ENCODE results near the gene FDXACB1. TPM values are rescaled to one million over a fixed set of nuclear protein-coding genes. Genes with fewer than 3 reads are reported as not detected.

FDXACB1 gene
- total and polyA plus RNA-seq, 2 of the 4 experiments (the other 2 are of a cell fraction), result 1.7 to 3.0 TPM

- H3K79me1 ChIP-seq (ENCODE audit: low read depth in 1 of 2, low read length in 2 of 2), result peaks cover 0 to 15% of the 10 kb centered on the region in 2 experiments; a peak in 2 of 4 replicates
- H4K5ac ChIP-seq (ENCODE audit: low read depth, low read length), result peak overlapping the region; percentile 95
- H3K9me3 ChIP-seq (ENCODE audit: control insufficient read depth, insufficient read depth, low read length), result no peaks in the 10 kb centered on the region
- H4K91ac ChIP-seq (ENCODE audit: insufficient read depth, low read depth, low read length), result peak overlapping the region; percentile 92
- H3K27ac ChIP-seq (ENCODE audit: insufficient read depth, low read length), result peak overlapping the region; percentile 78
- H3K4ac ChIP-seq (ENCODE audit: low read depth, low read length), result peak overlapping the region; percentile 94
- WGBS, 2 experiments (ENCODE audit: extremely low coverage in 2 of 2, insufficient read length in 1 of 2), result no CpG with 5 or more reads among the region's 4 CpGs
- in situ Hi-C loops (cut with MboI; ENCODE audit: low sequenced_read_pairs), result no loop called here
- ATAC-seq (ENCODE audit: low read depth) (peak; percentile 21), DNase-seq (peak; percentile 76)
- peak overlapping the region; percentile 93 to 95 for H4K8ac ChIP-seq (ENCODE audit: low read depth in 2 of 2, low read length in 2 of 2)
- H2AK9ac ChIP-seq (replicated peaks; ENCODE audit: low read depth, low read length, poor library complexity), result peak overlapping the region; percentile 80
- no peaks in the 10 kb centered on the region for H3K36me3 ChIP-seq (ENCODE audit: control insufficient read depth, insufficient read depth, low read length)
- peak overlapping the region; percentile 72 for H3K18ac ChIP-seq (ENCODE audit: low read depth, low read length)
- H2BK15ac ChIP-seq (ENCODE audit: low read depth, low read length), result peak overlapping the region; percentile 95; the same call in 2 of the 3 replicates
- H3K56ac ChIP-seq (ENCODE audit: extremely low read depth, insufficient read depth, low read length), result no peak overlapping the region; the same call in 1 of the 2 replicates
- H3K14ac ChIP-seq (replicated peaks; ENCODE audit: low read depth, low read length), result peak overlapping the region; percentile 75
- peak overlapping the region; percentile 58 for H2BK5ac ChIP-seq (ENCODE audit: low read depth, low read length, poor library complexity, severe bottlenecking)
- CTCF ChIA-PET, result no interaction called here
- H3K4me3 ChIP-seq (ENCODE audit: insufficient read depth, low read depth, low read length), result no peak overlapping the region
- peaks cover 41% of the 10 kb centered on the region for H3K4me1 ChIP-seq (ENCODE audit: control insufficient read depth, insufficient read depth, low read length)
- no TSS peak for BruUV-seq (replicated peaks)
- no peaks in the 10 kb centered on the region for H3K27me3 ChIP-seq (ENCODE audit: control insufficient read depth, insufficient read depth, low read length)
- 0 out of 2 replicates have a peak overlapping the region, but pooled peaks have one; percentile 28 for H3K9ac ChIP-seq (ENCODE audit: low read depth, low read length)
- peak overlapping the region; percentile 3; the same call in 1 of the 2 replicates for H3K4me2 ChIP-seq (ENCODE audit: low read depth, low read length)
- TF ChIP-seq ELK1 (IDR thresholded peaks at IDR 0.05; ENCODE audit: borderline replicate concordance, low read depth, low read length) (no peak), USF2 (IDR thresholded peaks at IDR 0.05; ENCODE audit: low read depth, low read length) (no peak), CHD1 (IDR thresholded peaks at IDR 0.05; ENCODE audit: low read depth, low read length) (no peak), BHLHE40 (IDR thresholded peaks at IDR 0.05; ENCODE audit: low read depth, low read length) (no peak), NFE2L2 (IDR thresholded peaks at IDR 0.05; ENCODE audit: low read depth, low read length) (no peak), FOS (IDR thresholded peaks at IDR 0.05; ENCODE audit: low read depth, low read length) (no peak), POLR2A (IDR thresholded peaks at IDR 0.05; ENCODE audit: low read depth, low read length) (no peak), CEBPB (IDR thresholded peaks at IDR 0.05; ENCODE audit: low read depth, low read length) (no peak), MAFK (IDR thresholded peaks at IDR 0.05; ENCODE audit: low read depth, low read length) (no peak), MAZ (IDR thresholded peaks at IDR 0.05; ENCODE audit: borderline replicate concordance, low read depth, low read length) (no peak), RAD21 (IDR thresholded peaks at IDR 0.05; ENCODE audit: low read length) (no peak)
- dilution Hi-C loops (cut with HindIII; ENCODE audit: low sequenced_read_pairs, unreplicated experiment), result no loop called here
- POLR2A ChIA-PET (ENCODE audit: unreplicated experiment), result interaction anchor here (0.5 kb wide), 1 partner anchor 25 kb away, joined by 3 read pairs; no protein-coding TSS in a partner anchor
- H3K9me1 ChIP-seq (ENCODE audit: insufficient read depth, low read length), result peaks cover 18% of the 10 kb centered on the region
- H2AFZ ChIP-seq (replicated peaks; ENCODE audit: low read length, poor library complexity), result peak overlapping the region; percentile 88
- intact Hi-C loops (cut with micrococcal nuclease), result no loop called here
- peak overlapping the region; percentile 85 for H2BK20ac ChIP-seq (ENCODE audit: low read depth, low read length)
- H2BK120ac ChIP-seq (ENCODE audit: low read depth, low read length), result peak overlapping the region; percentile 90
- peak overlapping the region; percentile 76 for H3K23ac ChIP-seq (ENCODE audit: low read depth, low read length)
- H4K20me1 ChIP-seq (ENCODE audit: insufficient read depth, low read length), result no peaks in the 10 kb centered on the region
- H2AK5ac ChIP-seq (ENCODE audit: low read depth, low read length), result peak overlapping the region; percentile 94
Measured at GRCh38 chr11:111913997-111914396, 35.0 kb upstream of the FDXACB1 start.
